K562 (cell line): ENCODE data around the gene SECISBP2. TPM values are rescaled to one million over a fixed set of nuclear protein-coding genes. Genes with fewer than 3 reads are reported as not detected.

Source experiments
- CBFA2T3 ChIP-seq: fragments of 450-650 bp; IDR thresholded peaks from 2 replicates; pipeline ENCODE4 v1.6.1; 2017
- CHD1 ChIP-seq: fragments of 200-600 bp; sonication (generic); IDR thresholded peaks from one replicate; pipeline ENCODE4 v1.6.1; 2012; ENCODE audit warnings: mild to moderate bottlenecking, moderate library complexity, low read length, inconsistent platforms
- FOXJ2 ChIP-seq: fragments of 200-800 bp; sonication (Bioruptor generic); IDR thresholded peaks from 2 replicates; pipeline ENCODE4 v1.6.1; 2016; ENCODE audit warnings: missing genetic modification characterization, missing compliant biosample characterization
- GABPA ChIP-seq: fragments of 200-800 bp; sonication (Bioruptor generic); conservative IDR thresholded peaks from 2 replicates; pipeline ENCODE4 v1.6.1; 2016; ENCODE audit warnings: low read depth, missing genetic modification characterization, missing compliant biosample characterization
- KDM5B ChIP-seq: fragments of 200-600 bp; sonication (generic); IDR thresholded peaks from 2 replicates; pipeline ENCODE4 v1.6.1; 2012; ENCODE audit warnings: low read depth, mild to moderate bottlenecking, moderate library complexity, low read length, control low read depth, inconsistent platforms; ENCODE audit not compliant: insufficient replicate concordance
- MITF ChIP-seq: IDR thresholded peaks from 2 replicates; pipeline ENCODE4 v1.6.1; 2014; ENCODE audit warnings: antibody characterized with exemption
- RBM15 ChIP-seq: fragments of 200-400 bp; formaldehyde crosslinking; IDR thresholded peaks from 2 replicates; pipeline ENCODE4 v1.6.1; 2018; ENCODE audit warnings: mild to moderate bottlenecking, low read length, moderate library complexity; ENCODE audit not compliant: insufficient read depth
- RNF219 ChIP-seq: fragments of 250-450 bp; sonication (Bioruptor Pico); IDR thresholded peaks from 2 replicates; pipeline ENCODE4 v1.5.0; 2022; ENCODE audit warnings: mild to moderate bottlenecking
- WHSC1 ChIP-seq: IDR thresholded peaks from one replicate; pipeline ENCODE4 v1.6.1; 2012; ENCODE audit warnings: low read length, control low read depth, inconsistent platforms
- ZFP36 ChIP-seq: fragments of 150-350 bp; IDR thresholded peaks from 2 replicates; pipeline ENCODE4 v1.6.1; 2018; ENCODE audit warnings: low read length, low read depth; ENCODE audit not compliant: partially characterized antibody
- ZNF445 ChIP-seq: fragments of 250-450 bp; sonication (Bioruptor Pico); IDR thresholded peaks from 2 replicates; pipeline ENCODE4 v1.4.0; 2020; ENCODE audit warnings: low read depth, mild to moderate bottlenecking, moderate library complexity
- ZNF592 ChIP-seq: fragments of 450-650 bp; IDR thresholded peaks from 2 replicates; pipeline ENCODE4 v1.6.1; 2017; ENCODE audit warnings: antibody characterized with exemption, mild to moderate bottlenecking
- ZNF717 ChIP-seq: fragments of 250-450 bp; sonication (Bioruptor Pico); IDR thresholded peaks from 2 replicates; pipeline ENCODE4 v1.5.0; 2021
- ZSCAN29 ChIP-seq: fragments of 450-650 bp; IDR thresholded peaks from 2 replicates; pipeline ENCODE4 v1.6.1; 2017
- polyA plus RNA-seq, 8 experiments: library from polyadenylated mRNA; depleted of rRNA in 4 of 8; stranded (reverse) in 5 of 8; unstranded in 3 of 8; fragments of >200 nt; fragmentation: Nextera tagmentation in 2 of 8; fragmentation: Illumina TruSeq in 1 of 8; extraction: Ambion mirVana in 2 of 8; extraction: Trizol in 1 of 8; gene quantifications; 2 replicates each; pipeline versions ENCODE4 v1.2.1 to v1.2.3, GENCODE V29; 2011 to 2014; ENCODE audit warnings: inconsistent platforms in 1 of 8, missing spikeins in 1 of 8
- total RNA-seq, 7 experiments: library from RNA; depleted of rRNA in 6 of 7; stranded (reverse); fragments of >200 nt in 6 of 7; fragmentation: Illumina TruSeq in 2 of 7; extraction: Trizol in 2 of 7; gene quantifications; 2 replicates each; pipeline versions ENCODE4 v1.2.1 to v1.2.3, GENCODE V29; 2011 to 2021; ENCODE audit warnings: low replicate concordance in 1 of 7
- TF ChIP-seq, protein P1 (sequence below): IDR thresholded peaks from 3 replicates; pipeline ENCODE4 v1.6.1; 2011; ENCODE audit warnings: borderline replicate concordance, mild to moderate bottlenecking; ENCODE audit not compliant: insufficient read length, insufficient read depth
- TF ChIP-seq, protein P2 (sequence below): sonication (generic); formaldehyde crosslinking; IDR thresholded peaks from 2 replicates; pipeline ENCODE4 v1.4.0; 2020; ENCODE audit warnings: mild to moderate bottlenecking, missing genetic modification reagents

SECISBP2 gene
- total and polyA plus RNA-seq, 9 of the 15 experiments (the other 6 are each of a cell fraction or from before 2014, with no cell fraction given): 3.2 to 41.6 (median 26.1) TPM

- TF ChIP-seq MITF (peak; percentile 86), CBFA2T3 (no peak), FOXJ2 (tag) (no peak), CHD1 (no peak), ZNF445 (CRISPR knock-in tag) (no peak), ZFP36 (no peak), ZNF717 (CRISPR knock-in tag) (peak; percentile 80; the same call in 1 of the 2 replicates), ZSCAN29 (peak; percentile 88), WHSC1 (no peak), RBM15 (no peak), ZNF592 (no peak; the same call in 1 of the 2 replicates), RNF219 (no peak), KDM5B (peak; percentile 93), GABPA (tag) (peak; percentile 94)
- TF ChIP-seq, protein P1, sequence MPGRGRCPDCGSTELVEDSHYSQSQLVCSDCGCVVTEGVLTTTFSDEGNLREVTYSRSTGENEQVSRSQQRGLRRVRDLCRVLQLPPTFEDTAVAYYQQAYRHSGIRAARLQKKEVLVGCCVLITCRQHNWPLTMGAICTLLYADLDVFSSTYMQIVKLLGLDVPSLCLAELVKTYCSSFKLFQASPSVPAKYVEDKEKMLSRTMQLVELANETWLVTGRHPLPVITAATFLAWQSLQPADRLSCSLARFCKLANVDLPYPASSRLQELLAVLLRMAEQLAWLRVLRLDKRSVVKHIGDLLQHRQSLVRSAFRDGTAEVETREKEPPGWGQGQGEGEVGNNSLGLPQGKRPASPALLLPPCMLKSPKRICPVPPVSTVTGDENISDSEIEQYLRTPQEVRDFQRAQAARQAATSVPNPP: no peak
- TF ChIP-seq, protein P2, sequence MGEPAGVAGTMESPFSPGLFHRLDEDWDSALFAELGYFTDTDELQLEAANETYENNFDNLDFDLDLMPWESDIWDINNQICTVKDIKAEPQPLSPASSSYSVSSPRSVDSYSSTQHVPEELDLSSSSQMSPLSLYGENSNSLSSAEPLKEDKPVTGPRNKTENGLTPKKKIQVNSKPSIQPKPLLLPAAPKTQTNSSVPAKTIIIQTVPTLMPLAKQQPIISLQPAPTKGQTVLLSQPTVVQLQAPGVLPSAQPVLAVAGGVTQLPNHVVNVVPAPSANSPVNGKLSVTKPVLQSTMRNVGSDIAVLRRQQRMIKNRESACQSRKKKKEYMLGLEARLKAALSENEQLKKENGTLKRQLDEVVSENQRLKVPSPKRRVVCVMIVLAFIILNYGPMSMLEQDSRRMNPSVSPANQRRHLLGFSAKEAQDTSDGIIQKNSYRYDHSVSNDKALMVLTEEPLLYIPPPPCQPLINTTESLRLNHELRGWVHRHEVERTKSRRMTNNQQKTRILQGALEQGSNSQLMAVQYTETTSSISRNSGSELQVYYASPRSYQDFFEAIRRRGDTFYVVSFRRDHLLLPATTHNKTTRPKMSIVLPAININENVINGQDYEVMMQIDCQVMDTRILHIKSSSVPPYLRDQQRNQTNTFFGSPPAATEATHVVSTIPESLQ (CRISPR knock-in tag): no peak
These were observed 7.6 kb upstream of the SECISBP2 start, which contains the start of gene CKS2 (continued) for GRCh38 chr9:89310475-89311345.
